ENCODE measurements around the gene BDH1. TPM values are rescaled to one million over a fixed set of nuclear protein-coding genes. Genes with fewer than 3 reads are reported as not detected.
A peak's percentile ranks its signal among the peaks of the same experiment; 100 is the strongest.
"Not testable (repeated sequence)": the region's sequence is repeated elsewhere in the genome, so short reads cannot be mapped to it uniquely, and the experiment has no call there.

BDH1 gene
- total and polyA plus RNA-seq, 4 donors: 18.7 to 57.9 (median 33.1) TPM

GRCh38 chr3:197569433-197569832 is 13.7 kb upstream of the BDH1 start:
- no CpG with 5 or more reads among the region's 2 CpGs for WGBS (ENCODE audit: insufficient coverage)

GRCh38 chr3:197567904-197568681 is 12.3 kb upstream of the BDH1 start:
- H3K36me3 ChIP-seq (ENCODE audit: control insufficient read depth, insufficient read depth, low read length): no peaks in the 10 kb centered on the region
- H3K9me3 ChIP-seq (ENCODE audit: control insufficient read depth, insufficient read depth, low read length): no peaks in the 10 kb centered on the region
- DNase-seq (ENCODE audit: low read depth in 4 of 6, low spot score in 6 of 6): peak; percentile 40 to 84 (median 44)
- H3K4me1 ChIP-seq (ENCODE audit: control insufficient read depth, insufficient read depth, low read length): peaks cover 10% of the 10 kb centered on the region
- peak overlapping the region; percentile 72 for H3K27ac ChIP-seq (ENCODE audit: low read depth, low read length)
- 6% methylated on average over 2 of the region's 6 CpGs for WGBS (ENCODE audit: insufficient coverage)
- H3K27me3 ChIP-seq (ENCODE audit: control insufficient read depth, insufficient read depth, low read length): no peaks in the 10 kb centered on the region
- no peak overlapping the region for H3K4me3 ChIP-seq (ENCODE audit: low read depth, low read length)

More at GRCh38 chr3:197569433-197569832, 13.7 kb upstream of the BDH1 start:
- not testable (repeated sequence) for H3K27ac ChIP-seq (ENCODE audit: low read depth, low read length); H3K9me3 ChIP-seq (ENCODE audit: control insufficient read depth, insufficient read depth, low read length); DNase-seq (ENCODE audit: low read depth in 4 of 6, low spot score in 6 of 6); H3K27me3 ChIP-seq (ENCODE audit: control insufficient read depth, insufficient read depth, low read length); H3K4me1 ChIP-seq (ENCODE audit: control insufficient read depth, insufficient read depth, low read length); H3K36me3 ChIP-seq (ENCODE audit: control insufficient read depth, insufficient read depth, low read length); H3K4me3 ChIP-seq (ENCODE audit: low read depth, low read length)

- not testable (repeated sequence) for H3K4me1 ChIP-seq (ENCODE audit: control insufficient read depth, insufficient read depth, low read length); H3K27ac ChIP-seq (ENCODE audit: low read depth, low read length); H3K9me3 ChIP-seq (ENCODE audit: control insufficient read depth, insufficient read depth, low read length); H3K36me3 ChIP-seq (ENCODE audit: control insufficient read depth, insufficient read depth, low read length); H3K27me3 ChIP-seq (ENCODE audit: control insufficient read depth, insufficient read depth, low read length); DNase-seq (ENCODE audit: low read depth in 4 of 6, low spot score in 6 of 6); H3K4me3 ChIP-seq (ENCODE audit: low read depth, low read length)
These were observed 10.4 kb upstream of the BDH1 start for GRCh38 chr3:197566155-197566554.

- no peaks in the 10 kb centered on the region for H3K27me3 ChIP-seq (ENCODE audit: control insufficient read depth, insufficient read depth, low read length)
- no CpG with 5 or more reads among the region's 1 CpG for WGBS (ENCODE audit: insufficient coverage)
These were observed 8.5 kb upstream of the BDH1 start for GRCh38 chr3:197564097-197564843.

GRCh38 chr3:197562398-197563251 is 6.9 kb upstream of the BDH1 start:
- Histone ChIP-seq H3K36me3 (ENCODE audit: control insufficient read depth, insufficient read depth, low read length) (no peaks in the 10 kb centered on the region), H3K9me3 (ENCODE audit: control insufficient read depth, insufficient read depth, low read length) (no peaks in the 10 kb centered on the region), H3K27ac (ENCODE audit: low read depth, low read length) (no peak overlapping the region), H3K4me3 (ENCODE audit: low read depth, low read length) (no peak overlapping the region), H3K27me3 (ENCODE audit: control insufficient read depth, insufficient read depth, low read length) (no peaks in the 10 kb centered on the region), H3K4me1 (ENCODE audit: control insufficient read depth, insufficient read depth, low read length) (peaks cover 6% of the 10 kb centered on the region)
- 32% methylated on average over 4 of the region's 6 CpGs for WGBS (ENCODE audit: insufficient coverage)
- no peak for DNase-seq (ENCODE audit: low read depth in 4 of 6, low spot score in 6 of 6)

More at GRCh38 chr3:197564097-197564843, 8.5 kb upstream of the BDH1 start:
- DNase-seq (ENCODE audit: low read depth in 4 of 6, low spot score in 6 of 6): no peak
- Histone ChIP-seq H3K36me3 (ENCODE audit: control insufficient read depth, insufficient read depth, low read length) (no peaks in the 10 kb centered on the region), H3K27ac (ENCODE audit: low read depth, low read length) (no peak overlapping the region), H3K9me3 (ENCODE audit: control insufficient read depth, insufficient read depth, low read length) (no peaks in the 10 kb centered on the region), H3K4me1 (ENCODE audit: control insufficient read depth, insufficient read depth, low read length) (peaks cover 10% of the 10 kb centered on the region), H3K4me3 (ENCODE audit: low read depth, low read length) (no peak overlapping the region)

- Histone ChIP-seq H3K4me1 (ENCODE audit: control insufficient read depth, insufficient read depth, low read length) (no peaks in the 10 kb centered on the region), H3K27ac (ENCODE audit: low read depth, low read length) (no peak overlapping the region), H3K36me3 (ENCODE audit: control insufficient read depth, insufficient read depth, low read length) (no peaks in the 10 kb centered on the region), H3K4me3 (ENCODE audit: low read depth, low read length) (no peak overlapping the region), H3K9me3 (ENCODE audit: control insufficient read depth, insufficient read depth, low read length) (no peaks in the 10 kb centered on the region), H3K27me3 (ENCODE audit: control insufficient read depth, insufficient read depth, low read length) (no peaks in the 10 kb centered on the region)
- no peak for DNase-seq (ENCODE audit: low read depth in 4 of 6, low spot score in 6 of 6)
- 60% methylated on average over 1 of the region's 5 CpGs for WGBS (ENCODE audit: insufficient coverage)
These were observed 6.2 kb upstream of the BDH1 start for GRCh38 chr3:197561926-197562325.

GRCh38 chr3:197559651-197560050 is 3.9 kb upstream of the BDH1 start:
- Histone ChIP-seq H3K4me1 (ENCODE audit: control insufficient read depth, insufficient read depth, low read length) (peaks cover 9% of the 10 kb centered on the region), H3K9me3 (ENCODE audit: control insufficient read depth, insufficient read depth, low read length) (no peaks in the 10 kb centered on the region), H3K27me3 (ENCODE audit: control insufficient read depth, insufficient read depth, low read length) (no peaks in the 10 kb centered on the region), H3K36me3 (ENCODE audit: control insufficient read depth, insufficient read depth, low read length) (no peaks in the 10 kb centered on the region), H3K4me3 (ENCODE audit: low read depth, low read length) (no peak overlapping the region), H3K27ac (ENCODE audit: low read depth, low read length) (no peak overlapping the region)
- DNase-seq (ENCODE audit: low read depth in 4 of 6, low spot score in 6 of 6): no peak
- 72% methylated on average over 2 of the region's 3 CpGs for WGBS (ENCODE audit: insufficient coverage)

GRCh38 chr3:197554562-197555280 is 1.0 kb downstream of the BDH1 start:
- WGBS (ENCODE audit: insufficient coverage): under 1% methylated on average over 57 of the region's 60 CpGs
- peak; percentile 84 to 99 (median 90) for DNase-seq (ENCODE audit: low read depth in 4 of 6, low spot score in 6 of 6)
- peak overlapping the region; percentile 98 for H3K4me3 ChIP-seq (ENCODE audit: low read depth, low read length)
- no peaks in the 10 kb centered on the region for H3K9me3 ChIP-seq (ENCODE audit: control insufficient read depth, insufficient read depth, low read length)
- H3K4me1 ChIP-seq (ENCODE audit: control insufficient read depth, insufficient read depth, low read length): peaks cover 23% of the 10 kb centered on the region
- peak overlapping the region; percentile 98 for H3K27ac ChIP-seq (ENCODE audit: low read depth, low read length)
- peaks cover 7% of the 10 kb centered on the region for H3K36me3 ChIP-seq (ENCODE audit: control insufficient read depth, insufficient read depth, low read length)
- no peaks in the 10 kb centered on the region for H3K27me3 ChIP-seq (ENCODE audit: control insufficient read depth, insufficient read depth, low read length)

GRCh38 chr3:197554196-197554561 is 1.6 kb downstream of the BDH1 start:
- Histone ChIP-seq H3K4me1 (ENCODE audit: control insufficient read depth, insufficient read depth, low read length) (peaks cover 28% of the 10 kb centered on the region), H3K36me3 (ENCODE audit: control insufficient read depth, insufficient read depth, low read length) (peaks cover 7% of the 10 kb centered on the region), H3K9me3 (ENCODE audit: control insufficient read depth, insufficient read depth, low read length) (no peaks in the 10 kb centered on the region), H3K27me3 (ENCODE audit: control insufficient read depth, insufficient read depth, low read length) (no peaks in the 10 kb centered on the region), H3K27ac (ENCODE audit: low read depth, low read length) (peak overlapping the region; percentile 98), H3K4me3 (ENCODE audit: low read depth, low read length) (peak overlapping the region; percentile 98)
- 13% methylated on average over 5 of the region's 10 CpGs for WGBS (ENCODE audit: insufficient coverage)
- no peak for DNase-seq (ENCODE audit: low read depth in 4 of 6, low spot score in 6 of 6)

Data from spinal cord (tissue), 10 donors.